SK-N-DZ (cell line): Measurements from ENCODE around the gene ZNFX1.
A peak's percentile ranks its signal among the peaks of the same experiment; 100 is the strongest.

Experiments used
- DNase-seq: peaks from one replicate; pipeline ENCODE4 v3.0.0-alpha.2; 2015; ENCODE audit warnings: low spot score

Gene ZNFX1

DNA sequence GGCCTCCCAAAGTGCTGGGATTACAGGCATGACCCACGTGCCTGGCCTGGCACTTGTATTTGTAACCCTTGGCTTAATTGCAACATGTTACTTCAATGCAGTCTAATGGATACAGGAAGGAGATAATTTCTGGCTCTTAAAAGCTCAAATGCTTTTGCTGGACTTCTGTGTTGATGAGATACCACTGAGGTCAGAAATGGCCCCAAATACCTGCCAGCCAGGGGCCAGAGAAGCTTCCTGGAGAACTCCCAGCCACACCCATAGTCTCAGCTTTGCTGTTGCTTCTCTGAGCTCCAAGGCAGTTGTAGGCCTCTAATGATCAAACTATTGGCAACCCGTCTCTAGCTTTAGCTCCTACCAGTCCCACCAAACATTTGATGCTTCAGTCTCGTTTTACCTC, 14.2 kb upstream of the ZNFX1 start:
- no peak for DNase-seq

DNA sequence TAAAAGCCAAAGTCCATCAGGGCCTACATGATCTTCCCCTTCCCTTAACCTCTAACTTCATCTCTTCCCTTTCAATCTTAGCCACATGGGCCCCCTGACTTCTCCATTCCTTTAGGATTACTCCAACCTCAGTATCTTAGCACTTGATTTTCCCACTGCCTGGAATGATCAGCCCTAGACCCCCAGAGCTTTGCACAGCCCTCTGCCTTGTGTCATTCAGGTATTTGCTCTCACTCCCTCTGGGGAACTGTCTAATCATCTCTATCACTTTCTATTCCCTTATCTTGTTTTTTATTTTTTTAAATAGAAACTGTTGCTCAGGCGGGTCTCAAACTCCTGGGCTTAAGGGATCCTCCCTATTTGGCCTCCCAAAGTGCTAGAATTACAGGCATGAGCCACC, 13.3 kb upstream of the ZNFX1 start:
- DNase-seq = no peak

DNA sequence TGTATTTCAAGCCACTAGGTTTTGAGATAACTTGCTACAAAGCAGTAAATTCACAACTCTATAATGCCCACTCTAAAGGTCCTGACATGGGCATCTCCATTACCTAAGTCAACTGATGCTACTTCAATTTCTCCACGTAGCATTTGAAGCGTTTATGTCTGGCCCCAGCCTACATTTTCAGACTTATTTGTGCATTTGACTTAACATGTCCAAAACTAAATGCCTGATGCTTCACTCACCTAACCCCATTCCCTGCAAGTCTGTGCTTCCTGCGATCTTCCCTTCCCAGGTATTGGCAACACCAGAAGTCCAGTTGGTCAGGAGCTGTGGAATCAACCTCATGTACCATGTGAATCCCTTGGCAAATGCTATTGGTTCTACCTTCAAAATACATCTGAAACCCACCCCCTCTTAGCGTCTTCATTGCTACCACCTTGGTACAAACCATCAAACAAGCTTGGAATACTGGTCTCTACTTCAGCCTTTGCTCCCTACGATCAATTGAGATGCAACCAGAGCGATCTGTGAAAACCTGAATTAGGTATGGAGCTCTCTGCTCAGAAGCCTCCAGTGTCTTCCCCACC, 12.8 kb upstream of the ZNFX1 start:
- no peak for DNase-seq

DNA sequence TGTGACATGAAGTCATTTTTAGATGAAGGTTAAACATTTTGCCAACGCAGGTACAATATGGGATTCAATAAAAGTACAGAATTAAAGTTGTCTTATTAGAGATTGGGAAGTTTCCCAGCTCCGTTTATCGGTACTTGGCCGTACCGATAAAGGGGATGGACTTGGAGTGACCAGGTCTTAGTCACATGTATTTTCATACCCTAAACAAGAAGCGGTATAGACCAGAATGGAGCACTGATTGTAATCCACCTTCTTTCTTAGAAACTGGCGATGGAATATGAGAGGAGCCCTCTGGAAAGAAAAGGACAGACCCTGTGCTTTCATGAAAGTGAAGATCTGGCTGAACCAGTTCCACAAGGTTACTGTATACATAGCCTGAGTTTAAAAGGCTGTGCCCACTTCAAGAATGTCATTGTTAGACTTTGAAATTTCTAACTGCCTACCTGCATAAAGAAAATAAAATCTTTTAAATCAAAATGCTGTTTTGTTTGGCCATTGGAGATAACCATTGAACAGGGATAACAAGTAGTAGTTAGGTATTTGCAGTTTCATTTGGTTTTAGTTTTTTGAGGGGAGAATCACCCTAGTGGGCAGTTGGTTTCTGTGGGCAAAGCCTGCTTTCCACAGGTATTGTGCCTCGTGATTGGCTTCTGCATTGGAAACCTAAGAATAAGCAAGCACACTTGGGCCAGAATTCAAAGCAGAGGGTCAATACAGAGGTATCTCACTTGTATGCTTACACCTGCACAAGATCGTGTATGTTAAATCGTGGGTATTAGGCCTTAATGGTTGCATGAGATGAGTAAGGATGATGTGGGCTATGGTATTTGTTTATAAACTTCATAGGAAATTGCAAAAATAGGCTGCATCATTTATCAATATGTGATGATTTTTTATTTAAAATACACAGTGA, 11.2 kb upstream of the ZNFX1 start:
- no peak for DNase-seq

DNA sequence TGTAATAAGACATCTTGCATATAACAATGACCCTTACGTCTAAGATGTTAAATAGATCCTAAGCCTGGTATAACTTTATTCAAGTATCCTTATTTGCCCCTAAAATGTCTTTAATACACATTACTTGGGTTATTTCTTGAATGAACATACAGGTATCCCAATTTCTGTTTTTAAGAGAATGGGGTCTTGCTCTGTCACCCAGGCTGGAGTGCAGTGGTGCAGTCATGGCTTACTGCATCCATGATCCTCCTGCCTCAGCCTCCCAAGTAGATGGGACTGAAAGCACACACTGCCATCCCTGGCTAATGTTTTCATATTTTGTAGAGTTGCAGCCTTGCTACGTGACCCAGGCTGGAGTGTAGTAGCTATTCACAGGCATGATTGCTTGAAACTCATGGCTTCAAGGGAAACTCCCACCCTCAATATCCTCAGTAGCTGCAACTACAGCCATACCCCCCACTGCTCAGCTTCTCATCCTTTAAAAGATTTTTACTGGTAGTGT, 10.4 kb upstream of the ZNFX1 start:
- no peak for DNase-seq

DNA sequence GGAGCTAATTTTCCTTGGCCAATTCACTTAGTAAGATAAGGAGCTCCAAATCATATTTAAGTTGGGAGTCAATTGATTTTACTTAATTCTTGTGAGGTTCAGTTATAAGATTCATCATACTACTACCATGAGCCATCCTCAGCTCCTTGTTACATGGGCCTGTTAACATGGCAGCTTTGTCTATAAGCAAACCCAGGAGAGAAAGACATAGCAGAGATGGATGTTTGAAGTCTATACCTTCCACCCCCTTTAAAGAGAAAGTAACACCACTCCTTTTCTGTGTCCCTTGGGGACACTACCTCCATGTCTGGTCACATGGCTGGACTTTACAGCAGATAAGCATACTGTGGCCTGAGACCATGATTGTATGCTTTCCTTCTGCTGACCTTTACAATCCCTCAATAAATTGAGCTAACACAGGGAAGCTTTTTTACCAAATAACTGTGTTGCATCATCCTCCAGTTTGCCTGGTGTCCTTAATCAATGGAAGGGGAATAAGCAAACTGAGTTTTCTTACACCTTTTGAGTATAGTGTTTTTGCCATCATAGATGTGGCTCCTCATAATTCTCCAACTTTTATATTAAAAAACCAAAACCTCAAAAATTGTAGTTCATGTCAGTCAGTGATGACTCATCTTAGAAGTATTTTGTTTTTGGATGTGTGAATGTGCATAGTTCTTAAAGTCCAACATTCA, 9.8 kb upstream of the ZNFX1 start:
- DNase-seq = no peak

DNA sequence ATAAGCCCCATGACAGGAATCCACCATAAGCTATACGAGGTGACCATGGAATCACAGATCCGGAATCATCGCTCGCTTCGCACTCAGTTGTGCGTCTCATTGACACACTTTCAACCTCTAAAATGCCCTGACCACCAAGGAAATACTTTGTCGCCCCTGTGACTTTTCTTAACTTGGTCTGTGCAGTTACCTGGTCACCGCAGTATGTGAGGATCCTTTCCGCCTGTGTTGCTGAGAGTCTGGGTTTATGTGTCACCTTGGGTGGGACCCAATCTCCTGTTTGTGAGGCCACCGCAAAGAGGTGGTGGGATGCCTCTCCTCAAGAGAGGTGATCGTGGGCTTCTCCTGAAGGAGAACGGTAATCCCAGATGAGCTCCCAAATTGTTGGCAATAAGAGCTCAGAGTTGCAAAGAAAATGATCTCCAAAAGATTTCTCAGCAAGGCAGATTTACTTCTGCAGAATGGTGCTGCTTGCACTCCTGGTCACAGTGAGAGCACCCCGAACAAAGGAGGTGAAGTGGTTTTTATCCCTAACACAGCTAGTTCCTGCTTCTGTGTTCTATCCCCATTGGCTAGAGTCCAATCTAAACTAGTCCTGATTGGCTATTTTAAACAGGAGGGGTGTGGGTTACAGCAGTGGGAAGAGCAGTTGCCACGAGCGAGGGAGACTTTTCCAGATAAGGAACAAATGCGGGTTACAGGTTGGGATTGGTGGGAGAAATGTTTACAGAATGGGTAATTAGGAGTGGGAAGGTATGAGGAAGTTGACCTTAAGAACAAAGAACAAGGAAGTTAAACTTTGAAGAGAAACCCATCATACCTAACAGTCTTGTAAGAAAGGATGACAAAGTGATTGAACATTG, 9.1 kb upstream of the ZNFX1 start:
- DNase-seq = no peak

DNA sequence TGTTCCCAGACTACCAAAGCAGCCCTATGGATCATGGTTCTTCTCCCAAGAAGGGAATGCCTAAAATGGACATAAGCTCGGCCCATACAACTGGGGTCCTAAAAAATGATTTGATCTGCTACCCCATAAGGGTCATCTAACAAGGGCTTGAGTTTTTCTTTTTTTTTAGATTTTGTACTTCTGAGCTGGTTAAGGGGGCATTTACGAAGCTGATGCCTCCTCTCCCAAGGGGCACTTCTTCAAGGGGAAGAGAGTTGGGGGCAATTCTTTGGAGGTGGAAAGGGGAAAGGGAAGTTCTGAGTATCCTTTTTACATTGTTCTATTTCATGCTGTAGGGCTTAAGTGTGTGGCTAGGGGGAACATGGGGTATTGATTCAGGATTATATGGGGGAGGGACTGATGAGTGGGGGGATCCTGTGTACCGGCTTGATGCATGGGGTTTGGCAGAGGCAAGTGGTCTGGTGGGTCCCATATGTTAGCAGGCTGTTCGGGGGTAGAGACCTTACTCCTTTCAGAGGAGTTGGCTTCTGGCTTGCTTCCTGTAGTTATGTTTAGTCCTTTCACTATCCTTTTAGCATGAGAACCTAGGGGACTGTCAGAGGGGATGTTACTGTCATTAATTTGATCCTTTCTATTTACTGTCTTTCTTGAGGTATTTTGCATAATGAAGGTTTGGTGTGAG, 8.1 kb upstream of the ZNFX1 start:
- no peak for DNase-seq

DNA sequence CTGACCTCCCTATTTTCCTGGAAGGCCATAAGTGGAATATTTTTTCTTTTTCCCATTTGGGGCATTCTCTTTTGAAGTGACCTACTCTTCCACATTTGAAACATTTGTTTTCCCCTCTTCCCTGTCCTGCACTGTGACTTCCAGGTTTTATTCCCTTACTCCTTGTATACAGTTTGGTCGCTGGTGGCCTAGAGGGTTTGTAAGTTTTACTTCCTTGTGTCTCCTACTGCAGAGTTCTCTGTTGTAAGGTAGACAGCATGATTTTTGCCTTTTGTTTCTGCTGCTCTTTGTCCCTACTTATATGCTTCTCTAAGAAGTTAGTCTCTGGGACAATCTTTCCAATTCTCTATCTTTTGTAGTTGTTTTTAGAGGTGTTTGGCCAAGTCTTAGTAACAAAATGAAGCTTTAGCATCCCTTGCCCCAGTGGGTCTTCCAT, 7.4 kb upstream of the ZNFX1 start:
- DNase-seq = no peak

DNA sequence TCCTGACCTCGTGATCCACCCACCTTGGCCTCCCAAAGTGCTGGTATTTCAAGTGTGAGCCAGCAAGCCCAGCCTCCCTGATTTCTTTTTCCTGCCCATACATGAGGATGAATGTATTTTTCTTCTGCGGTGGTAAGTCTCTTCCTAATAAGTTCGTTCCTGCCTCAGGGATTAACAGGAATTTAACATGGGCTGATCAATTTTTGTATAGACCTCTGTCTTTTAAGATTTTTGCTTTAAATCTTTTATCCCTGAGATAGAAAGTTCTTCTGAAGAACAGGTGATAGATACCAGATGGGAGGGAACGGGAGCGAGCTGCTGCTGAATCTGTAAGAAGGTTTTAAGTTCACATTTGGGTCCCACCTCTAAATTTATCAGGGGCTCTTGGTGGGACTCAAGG, 7.0 kb upstream of the ZNFX1 start:
- no peak for DNase-seq

DNA sequence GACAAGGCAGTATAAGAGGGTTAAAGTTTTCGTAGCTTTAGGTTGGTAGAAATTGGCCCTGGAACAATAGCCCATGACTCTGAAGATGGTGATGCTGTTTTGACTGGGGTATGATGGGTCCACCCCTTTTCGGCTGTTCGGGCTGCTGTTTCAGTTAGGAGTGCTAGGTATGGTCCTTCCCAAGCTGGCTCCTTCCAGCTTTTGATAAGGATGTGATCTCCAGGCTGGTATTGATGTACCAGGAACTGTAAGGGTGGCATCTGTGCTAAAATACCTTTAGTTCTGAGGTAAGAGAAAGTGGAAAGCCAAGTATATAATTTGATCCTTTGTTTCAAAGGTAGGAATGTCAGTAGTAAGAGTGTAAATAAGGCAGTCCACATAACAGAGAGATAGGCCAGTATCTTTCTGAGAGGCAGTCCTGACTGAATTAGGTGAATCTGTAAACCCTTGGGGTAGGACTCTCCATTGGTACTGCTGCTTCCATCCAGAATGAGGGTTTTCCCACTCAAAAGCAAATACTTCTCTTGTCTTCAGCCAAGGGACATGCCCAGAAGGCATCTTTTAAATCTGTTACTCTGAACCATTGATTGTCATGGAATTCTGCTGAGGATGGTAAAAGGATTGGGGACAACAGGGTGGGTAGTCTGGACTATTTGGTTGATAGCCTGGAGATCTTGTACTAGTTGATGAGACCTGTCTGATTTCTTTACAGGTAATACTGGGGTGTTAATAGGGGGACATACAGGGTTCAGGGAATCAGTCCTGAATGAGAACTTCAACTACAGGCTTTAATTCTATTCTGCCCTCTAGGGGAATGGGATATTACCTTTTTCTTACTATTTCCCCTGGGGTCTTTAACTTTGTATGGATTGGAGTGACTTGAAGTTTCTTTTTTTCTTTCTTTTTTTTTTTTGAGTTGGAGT, 6.1 kb upstream of the ZNFX1 start:
- no peak for DNase-seq

DNA sequence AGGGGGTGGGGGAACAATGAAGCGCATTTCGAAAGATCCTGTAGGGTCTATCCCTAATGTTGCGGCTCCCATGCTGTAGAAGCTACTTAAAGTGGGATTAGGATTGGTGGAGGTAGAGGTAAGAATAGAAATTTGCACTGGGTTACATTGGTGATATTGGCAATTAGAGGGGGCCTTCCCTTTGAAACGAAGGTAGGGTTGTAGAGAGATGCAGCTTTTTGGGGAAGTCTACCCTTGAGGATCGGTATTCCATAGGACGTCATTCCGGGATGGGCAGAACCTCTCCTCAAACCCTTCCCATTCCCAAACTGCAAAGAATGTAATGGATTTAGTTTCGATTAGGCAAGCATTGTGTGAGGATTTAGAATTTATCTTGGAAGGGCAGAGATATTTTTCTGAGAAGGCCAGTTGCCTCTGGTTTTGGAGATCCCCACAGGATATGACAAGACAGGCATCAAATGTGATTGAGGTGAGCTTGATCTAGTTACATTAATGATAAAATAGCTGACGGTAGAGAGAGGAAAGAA, 5.4 kb upstream of the ZNFX1 start:
- no peak for DNase-seq

DNA sequence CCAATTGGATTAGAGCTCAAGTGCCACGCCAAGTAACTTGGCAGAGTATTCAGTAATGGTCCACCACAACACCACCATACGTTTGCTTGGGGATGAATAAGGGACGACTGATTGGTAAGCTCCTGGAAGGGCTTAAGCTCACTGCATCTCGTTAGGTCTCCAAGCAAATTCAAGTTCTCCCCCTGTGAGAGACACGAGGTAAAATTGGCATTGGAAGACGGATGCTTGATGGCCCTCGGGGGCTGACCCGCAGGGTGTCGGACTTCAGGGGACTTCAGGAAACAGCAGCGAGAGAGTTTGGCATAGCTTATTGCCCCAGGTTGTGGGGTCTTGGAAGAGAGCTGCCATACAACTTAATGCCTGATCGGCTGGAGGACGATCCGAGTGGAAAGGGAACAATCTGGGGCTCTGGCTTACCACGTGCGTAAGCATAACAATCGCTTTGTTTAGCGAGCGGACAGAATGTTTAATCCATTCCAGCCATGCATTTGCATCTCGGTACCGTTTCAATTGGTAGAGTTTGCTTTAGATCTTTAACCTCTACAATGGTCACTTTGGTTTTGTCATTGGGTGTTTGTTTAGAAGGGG, 4.8 kb upstream of the ZNFX1 start:
- no peak for DNase-seq

DNA sequence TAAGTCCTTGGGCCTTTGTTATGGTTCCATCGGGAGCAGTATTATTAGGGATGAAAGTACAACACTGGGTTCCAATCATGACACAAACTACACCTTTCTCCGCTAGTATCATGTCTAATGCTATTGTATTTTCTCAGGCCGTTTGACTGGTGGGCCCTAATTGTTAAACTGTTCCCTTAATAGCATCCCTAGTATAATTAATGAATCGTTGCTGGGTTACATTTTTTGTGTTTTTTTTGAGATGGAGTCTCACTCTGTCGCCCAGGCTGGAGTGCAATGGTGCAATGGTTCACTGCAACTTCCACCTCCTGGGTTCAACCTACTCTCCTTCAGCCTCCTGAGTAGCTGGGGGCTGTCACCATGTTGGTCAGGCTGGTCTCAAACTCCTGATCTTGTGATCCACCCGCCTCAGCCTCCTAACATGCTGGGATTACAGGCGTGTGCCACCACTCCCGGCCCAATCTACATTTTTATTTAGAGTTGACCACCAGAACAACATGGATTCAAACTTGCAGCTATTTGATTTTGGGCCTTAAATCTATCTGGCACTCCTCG, 4.1 kb upstream of the ZNFX1 start:
- no peak for DNase-seq

DNA sequence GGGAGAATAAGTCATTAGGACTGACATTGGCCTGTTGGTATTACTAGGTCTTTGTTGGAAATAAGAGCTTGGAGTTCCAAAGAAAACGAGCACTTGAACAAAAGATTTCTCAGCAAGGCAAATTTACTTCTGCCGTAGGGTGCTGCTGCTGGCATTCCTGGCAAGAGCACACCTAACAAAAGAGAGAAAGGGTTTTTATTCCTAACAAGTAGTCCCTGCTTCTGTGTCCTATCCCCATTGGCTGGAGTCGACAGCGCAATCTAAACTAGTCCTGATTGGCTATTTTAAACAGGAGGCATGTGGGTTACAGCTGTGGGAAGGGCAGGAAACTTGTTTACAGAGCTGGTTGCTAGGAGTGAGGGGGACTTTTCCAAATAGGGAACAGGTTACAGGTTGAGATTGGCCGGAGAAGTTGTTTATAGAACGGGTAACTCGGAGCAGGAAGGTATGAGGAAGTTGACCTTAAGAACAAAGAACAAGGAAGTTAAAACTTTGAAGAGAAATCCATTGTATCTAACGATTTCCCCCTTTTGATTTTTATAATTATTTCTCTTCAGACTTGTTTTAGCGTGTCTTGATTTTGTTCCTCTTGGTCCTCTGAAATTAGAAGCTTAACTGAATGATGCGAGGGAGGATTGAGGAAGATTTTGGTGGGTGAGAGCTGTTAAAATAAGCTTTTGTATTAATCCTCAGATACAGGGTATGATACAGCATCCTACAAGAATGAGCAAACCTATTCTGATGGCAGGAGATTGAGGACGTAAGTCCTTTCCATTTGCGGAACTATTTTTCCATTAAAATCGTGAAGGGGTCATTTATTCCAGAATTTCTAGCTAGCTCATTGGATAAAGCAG, 3.4 kb upstream of the ZNFX1 start:
- peak; percentile 63 for DNase-seq

DNA sequence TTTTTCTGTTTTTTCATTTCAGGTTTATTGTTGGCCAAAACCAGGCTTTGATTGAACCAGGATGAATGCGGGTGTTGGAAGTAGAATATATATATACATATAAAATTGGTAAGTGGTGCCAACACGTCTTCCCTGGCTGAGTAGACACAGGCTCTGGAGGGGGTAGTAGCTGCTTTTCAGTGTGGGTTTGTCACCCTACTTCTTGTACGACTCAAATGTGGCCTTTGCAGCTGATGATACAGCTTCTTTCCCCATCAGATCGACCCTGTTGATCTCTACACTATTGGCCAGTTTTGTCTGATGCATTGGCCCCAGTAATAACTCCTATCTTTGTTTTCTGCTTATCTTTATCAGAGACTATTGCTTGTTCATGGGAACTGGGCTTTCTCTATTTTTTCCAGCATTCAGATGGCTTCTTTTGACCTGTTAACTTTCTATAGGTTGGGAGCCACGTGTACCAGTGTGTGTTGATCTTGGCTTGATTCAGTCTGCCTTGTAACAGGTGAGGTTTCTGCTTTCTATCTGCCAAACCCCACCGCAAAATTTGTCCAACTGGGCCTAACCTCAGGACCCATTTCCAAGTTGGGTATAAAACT, 2.7 kb upstream of the ZNFX1 start:
- no peak for DNase-seq

DNA sequence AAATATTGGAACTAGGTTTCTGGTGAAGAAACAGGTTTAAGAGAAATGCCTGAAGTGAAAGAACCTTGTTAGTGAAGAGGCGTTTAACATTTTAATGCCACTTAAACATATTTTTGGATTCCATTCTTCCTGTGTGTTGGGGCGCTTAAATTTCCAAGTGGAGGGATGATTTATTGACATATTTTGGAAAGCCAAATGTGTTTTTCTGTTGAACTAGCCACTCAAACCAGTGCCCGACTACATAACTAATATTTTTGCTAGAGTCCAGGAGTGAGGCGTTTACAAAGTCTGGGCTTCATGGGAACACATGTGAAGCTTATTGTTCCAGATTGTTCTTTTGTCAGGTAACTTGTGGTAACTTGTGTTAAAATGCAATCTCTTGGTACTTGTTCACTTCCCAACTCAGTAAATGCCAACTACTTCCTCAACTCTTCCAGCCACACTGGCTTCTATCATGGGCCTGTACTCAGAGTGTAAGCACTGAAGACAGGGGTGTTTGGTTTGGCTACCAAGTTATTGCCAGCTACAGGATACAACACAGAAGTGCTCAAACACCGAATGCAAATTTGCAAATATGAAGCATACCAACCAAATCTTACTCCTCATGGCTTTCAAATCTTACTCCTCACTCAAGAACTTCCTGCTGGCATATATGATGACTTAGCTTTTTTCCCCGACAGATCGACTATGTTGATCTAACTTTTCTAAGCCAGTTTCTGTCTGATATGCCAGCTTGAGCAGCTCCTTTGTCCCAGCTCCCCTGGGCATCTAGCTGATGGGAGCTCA, 2.0 kb upstream of the ZNFX1 start:
- DNase-seq = peak; percentile 28
